Measurements from ENCODE around the gene BTD. TPM values are rescaled to one million over a fixed set of nuclear protein-coding genes. Genes with fewer than 3 reads are reported as not detected.

The BTD gene
- total RNA-seq (18.7 and 20.3 TPM in 2 replicates), polyA plus RNA-seq (27.1 and 32.2 TPM in 2 replicates), polyA minus RNA-seq (48.8 and 59.8 TPM in 2 replicates), Bru-seq, nascent RNA (percentile 65 among the genes with signal in this experiment), BruChase-seq, experiment 1, labeled RNA remaining after a 6-hour chase (percentile 60 among the genes with signal in this experiment), BruChase-seq, experiment 2, labeled RNA remaining after a 2-hour chase (percentile 52 among the genes with signal in this experiment)
- 24.7 and 26.8 TPM in 2 replicates for polyA plus RNA-seq (2011; cell fraction: cytosol; rRNA removed)
- polyA plus RNA-seq (2011; cell fraction: nucleus; rRNA removed) = 22.9 and 23.5 TPM in 2 replicates
- 15.7 and 17.1 TPM in 2 replicates for polyA plus RNA-seq (2012)
- polyA minus RNA-seq (2011; cell fraction: cytosol; rRNA and poly(A)+ RNA removed) = 12.0 TPM
- 26.5 and 38.8 TPM in 2 replicates for polyA minus RNA-seq (2011; cell fraction: nucleus; rRNA and poly(A)+ RNA removed)
- long read RNA-seq, full-length matches to known transcripts = 57 of 79 reads
- long read RNA-seq, partial matches to known transcripts = 11 of 79 reads
- long read RNA-seq, other reads (novel, unspliced or antisense) = 11 of 79 reads

- dilution Hi-C loops (cut with MboI; ENCODE audit: extremely low pct_ligation_motif_present, low sequenced_read_pairs) (no loop called here), intact Hi-C loops (cut with micrococcal nuclease) (loop anchor here (1.0 kb wide), 5 partner anchors 29 to 211 kb away; no protein-coding TSS in a partner anchor)
- peak within 1 kb of the TSS; percentile 98 for H3K4me2 ChIP-seq (ENCODE audit: insufficient read depth, low read length)
- peaks cover 16% of the 10 kb centered on the region for H3K4me1 ChIP-seq (ENCODE audit: control insufficient read depth, extremely low read depth, insufficient read depth, low read length)
- no TSS peak for BruUV-seq (replicated peaks)
- CTCF ChIA-PET = interaction anchor here (0.7 to 2.3 kb wide), 7 partner anchors 26 to 650 kb away, joined by 3 to 10 read pairs (median 4); partner anchors contain the start of gene ANKRD28
- peak within 1 kb of the TSS; percentile 61 for H2AFZ ChIP-seq (ENCODE audit: low read depth, low read length)
- H3K4me3 ChIP-seq (replicated peaks in 1 of 3; ENCODE audit: insufficient read depth in 1 of 3, low read depth in 1 of 3, low read length in 3 of 3) = peak within 1 kb of the TSS; percentile 73 to 86 (median 74)
- peaks cover 7% of the 10 kb centered on the region for H3K79me2 ChIP-seq (ENCODE audit: control insufficient read depth, insufficient read depth, low read length)
- no peaks in the 10 kb centered on the region for H3K9me1 ChIP-seq (replicated peaks; ENCODE audit: control insufficient read depth, extremely low read depth, insufficient read depth, low read length)
- no peaks in the 10 kb centered on the region for H3K27me3 ChIP-seq (ENCODE audit: control insufficient read depth in 2 of 2, insufficient read depth in 2 of 2, low read length in 2 of 2)
- H3K36me3 ChIP-seq (ENCODE audit: control insufficient read depth in 2 of 2, extremely low read depth in 1 of 2, insufficient read depth in 2 of 2, low read length in 2 of 2) = peaks cover 0 to 7% of the 10 kb centered on the region in 2 experiments
- DNase-seq (ENCODE audit: low read depth, low spot score) (peak; percentile 100), FAIRE-seq (peak; percentile 96)
- H3K27ac ChIP-seq (ENCODE audit: insufficient read depth, low read depth, low read length) = peak within 1 kb of the TSS; percentile 61
- no peak for TF ChIP-seq GATA2 (IDR thresholded peaks at IDR 0.05; ENCODE audit: insufficient read depth, insufficient read length, low read depth, low read length)
- TF ChIP-seq POLR2A (IDR thresholded peaks at IDR 0.05; ENCODE audit: low read depth, low read length) = peak; percentile 94
- peak; percentile 91 for TF ChIP-seq POLR2AphosphoS5 (IDR thresholded peaks at IDR 0.05; ENCODE audit: insufficient read depth, low read depth, low read length)
- TF ChIP-seq FOS (IDR thresholded peaks at IDR 0.05; ENCODE audit: borderline replicate concordance, insufficient read depth, low read length) = no peak
- no peak for TF ChIP-seq EZH2 (IDR thresholded peaks at IDR 0.05; ENCODE audit: borderline replicate concordance, low read depth, low read length, severe bottlenecking)
- TF ChIP-seq MYC (IDR thresholded peaks at IDR 0.05; ENCODE audit: low read depth, low read length) = no peak
- no peak for TF ChIP-seq CTCF (IDR thresholded peaks at IDR 0.05; ENCODE audit: extremely low read depth in 1 of 2, insufficient read depth in 1 of 2, low read depth in 1 of 2, low read length in 2 of 2)
- TF ChIP-seq MAX (IDR thresholded peaks at IDR 0.05; ENCODE audit: insufficient read depth, insufficient read length) = peak; percentile 47
- no peak for TF ChIP-seq JUN (IDR thresholded peaks at IDR 0.05; ENCODE audit: borderline replicate concordance, insufficient read depth, insufficient read length, low read depth)
- H3K9ac ChIP-seq (replicated peaks; ENCODE audit: extremely low read depth, insufficient read depth, low read length) = peak within 1 kb of the TSS; percentile 75
- no peaks in the 10 kb centered on the region for H3K9me3 ChIP-seq (replicated peaks; ENCODE audit: control insufficient read depth, insufficient read depth, low read length)
- H4K20me1 ChIP-seq (replicated peaks; ENCODE audit: control insufficient read depth, extremely low read depth, insufficient read depth, low read length) = no peaks in the 10 kb centered on the region
- POLR2A ChIA-PET = interaction anchor here (0.6 to 1.7 kb wide), 5 partner anchors 13 to 204 kb away, joined by 3 to 6 read pairs (median 4); partner anchors contain the start of gene ANKRD28
Observed at GRCh38 chr3:15601399-15602145, at the start of gene BTD, which contains the start of gene HACL1. Gene BTD (plus strand): TSS chr3:15601745. CDS start chr3:15635440, 33,695 bp downstream. Gene HACL1 (minus strand): TSS chr3:15601569. CDS start chr3:15601463, 106 bp downstream.

All from endothelial cell of umbilical vein (primary cell).